GM12878 (cell line): Measurements from ENCODE around the gene PFN2. TPM values are rescaled to one million over a fixed set of nuclear protein-coding genes. Genes with fewer than 3 reads are reported as not detected.

ENCODE experiments used
- ATAC-seq: fragments of 200-7000 bp; cut with Tn5 transposase; 3 replicates; pipeline ENCODE4 v1.9.1; 2020; ENCODE audit warnings: mild to moderate bottlenecking, moderate library complexity
- BruUV-seq: library from RNA; stranded (reverse); fragments of 400-500 nt; replicated peaks from 2 replicates; lab custom pipeline; 2021; lab: Mats Ljungman, UMichigan
- CTCF ChIA-PET: fragments of 300-600 bp; sonication (Branson Sonifier 250); formaldehyde crosslinking; extraction: SDS; loops from one replicate; lab custom pipeline; 2021; ENCODE audit warnings: inconsistent platforms; lab: Yijun Ruan, JAX
- POLR2A ChIA-PET: fragments of 350-600 bp; formaldehyde crosslinking; extraction: SDS; loops from one replicate; lab custom pipeline; 2021; ENCODE audit warnings: inconsistent platforms; lab: Charles Lee
- RAD21 ChIA-PET: fragments of 300-600 bp; sonication (Branson Sonifier 250); formaldehyde crosslinking; loops from one replicate; lab custom pipeline; 2023; ENCODE audit warnings: antibody characterized with exemption; ENCODE audit not compliant: unreplicated experiment; lab: Charles Lee
- SMC1A ChIA-PET: fragments of 300-600 bp; sonication (Branson Sonifier 250); formaldehyde crosslinking; loops from one replicate; lab custom pipeline; 2023; ENCODE audit not compliant: unreplicated experiment, uncharacterized antibody; lab: Charles Lee
- DNase-seq: peaks from one replicate; pipeline ENCODE4 v3.0.0-alpha.2; 2011; ENCODE audit warnings: low read depth, low spot score
- FAIRE-seq: peaks from 3 replicates; lab custom pipeline; 2011; peaks lifted over from hg19 to GRCh38; lab: Jason Lieb, UNC
- H2AFZ ChIP-seq: 2 replicates; pipeline ENCODE4 v1.6.0; 2011; ENCODE audit warnings: low read depth, low read length, control low read depth; ENCODE audit not compliant: control insufficient read depth
- H3K27ac ChIP-seq: 2 replicates; pipeline ENCODE4 v1.5.1; 2011; ENCODE audit warnings: control low read depth; ENCODE audit not compliant: control insufficient read depth, insufficient read depth
- H3K27me3 ChIP-seq, 2 experiments: replicated peaks in 1 of 2; 2 replicates each; pipeline versions ENCODE4 v1.6.0 to v1.6.1; 2011; ENCODE audit warnings: low read length in 1 of 2; ENCODE audit not compliant: control insufficient read depth in 2 of 2, insufficient read depth in 2 of 2
- H3K36me3 ChIP-seq, 2 experiments: 2 replicates each; pipeline ENCODE4 v1.5.1; 2011; ENCODE audit warnings: low read length in 1 of 2; ENCODE audit not compliant: control insufficient read depth in 2 of 2, insufficient read depth in 2 of 2
- H3K4me1 ChIP-seq: 2 replicates; pipeline ENCODE4 v1.6.1; 2011; ENCODE audit warnings: mild to moderate bottlenecking, low read length, moderate library complexity, mixed read lengths; ENCODE audit not compliant: control insufficient read depth, insufficient read depth
- H3K4me2 ChIP-seq: 2 replicates; pipeline ENCODE4 v1.6.0; 2011; ENCODE audit warnings: control low read depth; ENCODE audit not compliant: control insufficient read depth, insufficient read depth
- H3K4me3 ChIP-seq: fragments of 200-600 bp; sonication (generic); 2 replicates; pipeline ENCODE4 v1.5.1; 2016
- H3K79me2 ChIP-seq: 2 replicates; pipeline ENCODE4 v1.6.0; 2011; ENCODE audit warnings: low read length; ENCODE audit not compliant: control insufficient read depth, insufficient read depth
- H3K9ac ChIP-seq: 2 replicates; pipeline ENCODE4 v1.8.0; 2011; ENCODE audit warnings: low read length, control low read depth, mixed read lengths; ENCODE audit not compliant: control insufficient read depth, insufficient read depth
- H3K9me3 ChIP-seq: replicated peaks from 3 replicates; pipeline ENCODE4 v1.5.1; 2011; ENCODE audit warnings: mild to moderate bottlenecking, low read length; ENCODE audit not compliant: control insufficient read depth, insufficient read depth
- H4K20me1 ChIP-seq: 2 replicates; pipeline ENCODE4 v1.6.0; 2011; ENCODE audit not compliant: control insufficient read depth, insufficient read depth
- CHD1 ChIP-seq: IDR thresholded peaks from 2 replicates; pipeline ENCODE4 v1.6.1; 2012; ENCODE audit warnings: low read depth, low read length, improper control_type of control experiment
- DPF2 ChIP-seq: fragments of 450-650 bp; IDR thresholded peaks from 2 replicates; pipeline ENCODE4 v1.6.1; 2017; ENCODE audit warnings: mild to moderate bottlenecking
- FOS ChIP-seq: IDR thresholded peaks from 3 replicates; pipeline ENCODE4 v1.6.1; 2011; ENCODE audit warnings: borderline replicate concordance; ENCODE audit not compliant: insufficient read length; ENCODE audit errors: extremely low read depth
- MAX ChIP-seq: IDR thresholded peaks from 2 replicates; pipeline ENCODE4 v1.6.1; 2012; ENCODE audit warnings: low read depth, low read length, improper control_type of control experiment
- SMARCA5 ChIP-seq: fragments of 450-650 bp; IDR thresholded peaks from 2 replicates; pipeline ENCODE4 v1.6.1; 2017; ENCODE audit warnings: mild to moderate bottlenecking
- TCF12 ChIP-seq: IDR thresholded peaks from 2 replicates; pipeline ENCODE4 v1.6.1; 2011; ENCODE audit warnings: low read depth, mild to moderate bottlenecking, low read length
- TCF3 ChIP-seq: IDR thresholded peaks from 2 replicates; pipeline ENCODE4 v1.6.1; 2012; ENCODE audit warnings: low read depth, mild to moderate bottlenecking, low read length, borderline replicate concordance; ENCODE audit not compliant: insufficient read depth
- WGBS: methylation state at CpG from one replicate; pipeline ENCODE4 v1.1.6; 2016; ENCODE audit warnings: low lambda C conversion rate; ENCODE audit not compliant: insufficient replicate concordance, insufficient coverage; ENCODE audit errors: missing lambda C conversion rate; 5-methylcytosine and 5-hydroxymethylcytosine counted together
- in situ Hi-C: fragments of 300-500 bp; cut with MboI; formaldehyde crosslinking; loops from 9 replicates; pipeline ENCODE4 v1.14.3; 2018; ENCODE audit warnings: mixed read lengths
- intact Hi-C: fragments of 100-400 bp; cut with micrococcal nuclease; formaldehyde crosslinking; loops from one replicate; pipeline ENCODE4 v1.14.2; 2022; ENCODE audit not compliant: unreplicated experiment
- polyA plus RNA-seq, 11 experiments: library from polyadenylated mRNA; depleted of rRNA in 4 of 11; unstranded in 6 of 11; stranded (reverse) in 5 of 11; fragments of >200 nt; fragmentation: Nextera tagmentation in 4 of 11; fragmentation: Illumina TruSeq in 1 of 11; extraction: Ambion mirVana in 4 of 11; extraction: Trizol in 1 of 11; gene quantifications; 1 replicate in 1 of 11; 2 replicates in 10 of 11; pipeline versions ENCODE4 v1.2.1 to v1.2.3, GENCODE V29; 2011 to 2016; ENCODE audit warnings: inconsistent platforms in 2 of 11, missing spikeins in 2 of 11, low read depth in 1 of 11
- total RNA-seq, 4 experiments: library from RNA; depleted of rRNA in 3 of 4; stranded (reverse); fragments of >200 nt in 3 of 4; fragmentation: Illumina TruSeq in 1 of 4; extraction: Trizol in 1 of 4; gene quantifications; 2 replicates each; pipeline versions ENCODE4 v1.2.1 to v1.2.3, GENCODE V29; 2013 to 2021
- TF ChIP-seq, protein P1 (sequence below): IDR thresholded peaks from 2 replicates; pipeline ENCODE4 v1.6.1; 2011; ENCODE audit warnings: low read depth, low read length, improper control_type of control experiment, borderline replicate concordance
- TF ChIP-seq, protein P2 (sequence below): fragments of 450-650 bp; IDR thresholded peaks from 2 replicates; pipeline ENCODE4 v1.6.1; 2017; ENCODE audit warnings: mild to moderate bottlenecking, moderate library complexity

Gene PFN2
- total and polyA plus RNA-seq, 10 of the 15 experiments (the other 5 are each of a cell fraction or from before 2014, with no cell fraction given): 3.1 to 78.9 (median 5.3) TPM

GRCh38 chr3:150015901-150016300 is 45.2 kb upstream of the PFN2 start:
- POLR2A ChIA-PET: no interaction called here
- WGBS: 100% methylated on average over 2 of the region's 2 CpGs
- no TSS peak for BruUV-seq

More at GRCh38 chr3:150015901-150016300, 45.2 kb upstream of the PFN2 start:
- H3K9me3 ChIP-seq: no peaks in the 10 kb centered on the region; the same call in 1 of the 3 replicates
- FAIRE-seq (no peak), DNase-seq (no peak), ATAC-seq (no peak)
- no peak overlapping the region for H3K4me3 ChIP-seq
- no peaks in the 10 kb centered on the region for H3K4me1 ChIP-seq
- TF ChIP-seq MAX: no peak
- TF ChIP-seq, protein P1, sequence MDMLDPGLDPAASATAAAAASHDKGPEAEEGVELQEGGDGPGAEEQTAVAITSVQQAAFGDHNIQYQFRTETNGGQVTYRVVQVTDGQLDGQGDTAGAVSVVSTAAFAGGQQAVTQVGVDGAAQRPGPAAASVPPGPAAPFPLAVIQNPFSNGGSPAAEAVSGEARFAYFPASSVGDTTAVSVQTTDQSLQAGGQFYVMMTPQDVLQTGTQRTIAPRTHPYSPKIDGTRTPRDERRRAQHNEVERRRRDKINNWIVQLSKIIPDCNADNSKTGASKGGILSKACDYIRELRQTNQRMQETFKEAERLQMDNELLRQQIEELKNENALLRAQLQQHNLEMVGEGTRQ: no peak
- no peak for TF ChIP-seq SMARCA5
- TF ChIP-seq, protein P2, sequence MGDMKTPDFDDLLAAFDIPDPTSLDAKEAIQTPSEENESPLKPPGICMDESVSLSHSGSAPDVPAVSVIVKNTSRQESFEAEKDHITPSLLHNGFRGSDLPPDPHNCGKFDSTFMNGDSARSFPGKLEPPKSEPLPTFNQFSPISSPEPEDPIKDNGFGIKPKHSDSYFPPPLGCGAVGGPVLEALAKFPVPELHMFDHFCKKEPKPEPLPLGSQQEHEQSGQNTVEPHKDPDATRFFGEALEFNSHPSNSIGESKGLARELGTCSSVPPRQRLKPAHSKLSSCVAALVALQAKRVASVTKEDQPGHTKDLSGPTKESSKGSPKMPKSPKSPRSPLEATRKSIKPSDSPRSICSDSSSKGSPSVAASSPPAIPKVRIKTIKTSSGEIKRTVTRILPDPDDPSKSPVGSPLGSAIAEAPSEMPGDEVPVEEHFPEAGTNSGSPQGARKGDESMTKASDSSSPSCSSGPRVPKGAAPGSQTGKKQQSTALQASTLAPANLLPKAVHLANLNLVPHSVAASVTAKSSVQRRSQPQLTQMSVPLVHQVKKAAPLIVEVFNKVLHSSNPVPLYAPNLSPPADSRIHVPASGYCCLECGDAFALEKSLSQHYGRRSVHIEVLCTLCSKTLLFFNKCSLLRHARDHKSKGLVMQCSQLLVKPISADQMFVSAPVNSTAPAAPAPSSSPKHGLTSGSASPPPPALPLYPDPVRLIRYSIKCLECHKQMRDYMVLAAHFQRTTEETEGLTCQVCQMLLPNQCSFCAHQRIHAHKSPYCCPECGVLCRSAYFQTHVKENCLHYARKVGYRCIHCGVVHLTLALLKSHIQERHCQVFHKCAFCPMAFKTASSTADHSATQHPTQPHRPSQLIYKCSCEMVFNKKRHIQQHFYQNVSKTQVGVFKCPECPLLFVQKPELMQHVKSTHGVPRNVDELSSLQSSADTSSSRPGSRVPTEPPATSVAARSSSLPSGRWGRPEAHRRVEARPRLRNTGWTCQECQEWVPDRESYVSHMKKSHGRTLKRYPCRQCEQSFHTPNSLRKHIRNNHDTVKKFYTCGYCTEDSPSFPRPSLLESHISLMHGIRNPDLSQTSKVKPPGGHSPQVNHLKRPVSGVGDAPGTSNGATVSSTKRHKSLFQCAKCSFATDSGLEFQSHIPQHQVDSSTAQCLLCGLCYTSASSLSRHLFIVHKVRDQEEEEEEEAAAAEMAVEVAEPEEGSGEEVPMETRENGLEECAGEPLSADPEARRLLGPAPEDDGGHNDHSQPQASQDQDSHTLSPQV: no peak
- no peak for TF ChIP-seq FOS
- no peak for TF ChIP-seq CHD1
- no peak for TF ChIP-seq DPF2
- no peak for TF ChIP-seq TCF12
- no peak for TF ChIP-seq TCF3
- H3K27me3 ChIP-seq: no peaks in the 10 kb centered on the region
- no peak overlapping the region for H2AFZ ChIP-seq
- H4K20me1 ChIP-seq: no peaks in the 10 kb centered on the region
- intact Hi-C loops: loop anchor here (5.0 kb wide), 2 partner anchors 81 to 166 kb away; no protein-coding TSS in a partner anchor
- no peak overlapping the region for H3K27ac ChIP-seq
- CTCF ChIA-PET: no interaction called here
- H3K4me2 ChIP-seq: no peak overlapping the region
- RAD21 ChIA-PET: interaction anchor here (0.9 kb wide), 1 partner anchor 48 kb away, joined by 4 read pairs; no protein-coding TSS in a partner anchor
- in situ Hi-C loops: no loop called here
- H3K36me3 ChIP-seq: no peaks in the 10 kb centered on the region
- SMC1A ChIA-PET: interaction anchor here (1.1 kb wide), 1 partner anchor 46 kb away, joined by 5 read pairs; the partner anchor contains the start of gene PFN2
- H3K9ac ChIP-seq: no peak overlapping the region
- H3K79me2 ChIP-seq: no peaks in the 10 kb centered on the region
